SHP77 (cell line): ENCODE results near the gene THSD7B.
"Not testable (repeated sequence)": the region's sequence is repeated elsewhere in the genome, so short reads cannot be mapped to it uniquely, and the experiment has no call there.

Source experiments
- DNase-seq, 2 experiments: peaks; one replicate each; lab custom pipeline; 2025; lab: John Stamatoyannopoulos, UW

The THSD7B gene

DNA sequence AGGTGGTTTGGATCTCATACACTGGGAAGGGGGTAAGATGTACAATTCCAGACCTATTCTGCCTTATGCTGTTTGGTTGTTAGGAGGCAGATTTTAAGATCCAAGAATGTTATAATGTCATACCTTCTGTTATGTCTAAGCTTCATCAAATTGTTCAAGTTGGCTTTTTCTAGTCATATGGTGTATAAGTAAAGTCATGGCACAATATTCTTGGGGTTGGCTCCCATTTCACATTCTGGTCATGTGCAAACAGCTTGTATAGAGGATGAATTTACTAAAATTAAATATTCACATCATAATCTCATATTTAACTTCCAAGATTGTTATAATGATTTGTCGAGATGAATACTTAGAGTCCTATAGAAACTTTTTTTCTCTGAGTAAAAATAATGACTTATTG, 774.0 kb downstream of the THSD7B start:
- DNase-seq: no peak

GRCh38 chr2:137547842-137548241, 782.5 kb downstream of the THSD7B start:
- no peak for DNase-seq

GRCh38 chr2:137566387-137566786, 801.0 kb downstream of the THSD7B start:
- DNase-seq: no peak

- DNase-seq: no peak
These were observed 805.1 kb downstream of the THSD7B start for GRCh38 chr2:137570484-137570883.

DNA sequence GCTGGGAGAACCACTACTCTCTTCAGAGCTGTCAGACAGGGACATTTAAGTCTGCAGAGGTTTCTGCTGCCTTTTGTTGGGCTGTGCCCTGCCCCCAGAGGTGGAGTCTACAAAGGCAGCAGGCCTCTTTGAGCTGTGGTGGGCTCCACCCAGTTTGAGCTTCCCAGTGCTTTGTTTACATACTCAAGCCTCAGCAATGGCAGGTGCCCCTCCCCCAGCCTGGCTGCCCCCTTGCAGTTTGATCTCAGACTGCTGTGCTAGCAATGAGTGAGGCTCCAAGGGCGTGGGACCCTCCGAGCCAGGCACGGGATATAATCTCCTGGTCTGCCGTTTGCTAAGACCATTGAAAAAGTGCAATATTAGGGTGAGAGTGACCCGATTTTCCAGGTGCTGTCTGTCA, 822.5 kb downstream of the THSD7B start:
- DNase-seq: not testable (repeated sequence)

GRCh38 chr2:137588578-137588977, 823.2 kb downstream of the THSD7B start:
- not testable (repeated sequence) for DNase-seq

- DNase-seq: no peak
These were observed 824.8 kb downstream of the THSD7B start for GRCh38 chr2:137590102-137590501.

- DNase-seq: no peak
These were observed 842.5 kb downstream of the THSD7B start for GRCh38 chr2:137607722-137608318.

GRCh38 chr2:137638932-137639331, 873.6 kb downstream of the THSD7B start:
- DNase-seq: no peak

DNA sequence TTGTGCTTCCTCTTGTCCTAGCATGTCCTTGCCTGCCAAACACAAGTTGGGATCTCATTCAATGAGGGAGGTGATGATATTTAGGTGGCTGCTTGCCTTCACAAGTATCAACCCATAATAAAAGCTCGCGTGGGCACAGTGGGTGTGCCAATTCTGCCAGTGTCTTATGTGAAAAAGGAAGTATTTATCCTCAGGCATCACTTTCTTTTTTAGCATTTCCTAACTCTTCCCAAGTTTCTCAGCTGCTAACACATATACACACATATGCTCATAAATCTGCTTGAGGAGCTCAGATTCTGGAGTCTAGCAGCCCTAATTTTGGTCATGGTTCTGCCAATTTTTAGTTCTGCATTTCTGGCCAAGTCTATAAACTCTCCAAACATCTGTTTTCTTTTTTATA, 879.4 kb downstream of the THSD7B start:
- DNase-seq: no peak

- no peak for DNase-seq
These were observed 888.7 kb downstream of the THSD7B start for GRCh38 chr2:137654046-137654445.

GRCh38 chr2:137655814-137656213, 890.5 kb downstream of the THSD7B start:
- no peak for DNase-seq

GRCh38 chr2:137658433-137658832, 893.1 kb downstream of the THSD7B start:
- DNase-seq: no peak

GRCh38 chr2:137659616-137660015, 894.3 kb downstream of the THSD7B start:
- peak; percentile 16 to 46 for DNase-seq

- no peak for DNase-seq
These were observed 904.8 kb downstream of the THSD7B start for GRCh38 chr2:137670111-137670510.

GRCh38 chr2:137672989-137673552, 907.7 kb downstream of the THSD7B start:
- no peak for DNase-seq

DNA sequence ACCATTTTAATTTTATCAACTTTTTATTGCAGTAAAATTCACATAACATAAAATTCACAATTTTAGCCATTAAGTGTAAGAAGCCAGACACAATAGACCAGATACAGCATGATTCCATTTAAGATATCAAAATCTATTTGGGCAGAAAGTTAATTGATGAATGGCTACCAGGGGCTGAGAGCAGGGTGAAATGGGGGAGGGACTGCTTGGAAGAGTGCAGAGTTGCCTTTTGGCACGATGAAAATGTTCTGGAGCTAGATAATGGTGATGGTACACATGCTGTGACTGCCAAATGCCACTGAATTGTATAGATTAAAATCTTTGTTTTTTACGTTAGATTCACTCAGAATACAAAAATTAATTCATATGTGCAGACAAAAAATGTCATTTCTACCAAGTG, 909.6 kb downstream of the THSD7B start:
- DNase-seq: no peak

DNA sequence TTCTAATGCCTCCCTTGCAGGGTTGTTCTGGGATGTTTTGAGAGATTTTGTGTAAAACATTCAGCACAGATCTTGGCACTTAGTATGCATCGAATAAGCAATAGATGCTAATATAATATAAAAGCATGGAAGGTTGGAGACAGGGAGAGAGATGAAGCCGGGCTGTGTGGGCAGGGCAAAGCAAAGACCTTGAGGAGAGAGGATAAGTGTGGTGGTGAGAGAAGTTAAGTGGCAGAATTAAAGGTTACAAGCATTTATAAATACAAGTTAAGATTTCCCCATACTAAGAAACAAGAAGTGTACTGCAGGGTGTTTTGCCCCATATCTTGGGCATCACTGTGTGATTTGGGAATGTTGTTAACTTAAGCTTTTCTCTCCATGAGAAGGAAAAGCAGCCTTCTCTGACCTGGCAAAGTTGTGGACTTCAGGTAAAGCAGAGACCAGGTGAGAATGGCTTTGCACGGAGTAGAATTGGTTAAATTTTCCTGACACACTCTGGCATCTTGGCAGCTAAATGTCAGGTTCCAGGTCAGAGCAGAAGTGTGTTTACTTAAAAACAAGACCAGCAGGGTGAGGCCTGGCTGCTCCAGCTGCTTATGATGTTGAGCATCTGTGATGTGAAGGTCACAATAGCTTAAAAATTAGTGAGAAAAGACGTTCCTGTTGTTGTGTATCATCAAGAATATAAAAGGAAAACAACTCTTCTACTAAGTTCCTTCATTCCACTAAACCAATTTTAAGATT, 910.4 kb downstream of the THSD7B start:
- no peak for DNase-seq

DNA sequence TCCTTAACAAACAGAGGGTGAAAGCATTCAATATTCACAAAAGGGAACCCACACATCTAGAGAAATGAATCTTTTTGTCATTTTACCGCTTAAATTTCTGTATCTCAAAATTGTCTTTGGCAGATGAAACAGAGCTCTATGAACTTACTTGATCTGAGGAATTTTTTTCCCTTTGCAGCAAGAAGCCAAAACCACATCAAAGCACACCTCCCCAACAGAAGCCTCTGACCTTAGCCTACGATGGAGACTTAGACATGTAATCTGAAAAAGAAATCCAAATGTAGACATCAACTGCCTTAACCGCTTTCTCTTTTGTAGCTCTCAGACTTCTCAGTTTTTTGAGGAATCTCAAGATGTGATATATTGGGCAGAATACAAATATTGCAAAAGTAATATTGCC, 911.0 kb downstream of the THSD7B start:
- DNase-seq: no peak

DNA sequence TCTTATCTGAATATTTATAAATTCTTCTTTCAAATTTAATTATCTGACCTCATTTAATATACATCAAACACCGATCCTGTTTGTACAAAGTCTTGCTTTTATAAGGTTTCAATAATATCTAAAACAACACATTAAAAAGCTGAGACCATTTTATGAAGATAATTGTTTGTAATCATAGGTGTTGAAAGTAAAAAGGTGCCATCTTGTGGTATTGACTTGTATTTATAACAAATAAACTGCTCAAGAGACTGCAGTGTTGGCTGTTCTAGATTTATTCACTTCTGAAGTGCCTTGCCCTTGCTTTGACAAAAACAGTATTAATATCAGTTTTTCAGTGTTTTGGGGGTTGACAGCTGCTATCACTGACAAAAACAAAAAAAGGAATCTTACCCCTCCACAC, 912.1 kb downstream of the THSD7B start:
- no peak for DNase-seq

DNA sequence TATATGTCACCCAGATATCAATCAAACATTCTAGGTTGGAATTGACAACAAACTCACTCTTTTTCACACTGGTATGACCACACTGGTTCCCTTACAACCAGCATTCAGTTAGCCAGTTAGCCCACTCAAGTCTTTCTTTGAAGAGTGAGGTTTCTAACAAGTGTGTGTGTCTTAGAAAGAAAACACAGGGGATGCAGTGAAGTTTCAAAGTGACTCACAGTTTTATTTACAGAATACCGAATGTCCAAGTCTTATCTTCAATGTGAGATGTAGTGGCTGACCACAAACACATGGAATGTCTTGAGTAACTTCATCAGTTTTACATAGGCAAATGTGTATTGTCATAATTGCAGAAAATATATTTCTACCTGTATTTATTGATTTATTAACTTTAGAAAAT, 924.2 kb downstream of the THSD7B start:
- no peak for DNase-seq

- no peak for DNase-seq
These were observed 928.2 kb downstream of the THSD7B start for GRCh38 chr2:137693534-137693933.

DNA sequence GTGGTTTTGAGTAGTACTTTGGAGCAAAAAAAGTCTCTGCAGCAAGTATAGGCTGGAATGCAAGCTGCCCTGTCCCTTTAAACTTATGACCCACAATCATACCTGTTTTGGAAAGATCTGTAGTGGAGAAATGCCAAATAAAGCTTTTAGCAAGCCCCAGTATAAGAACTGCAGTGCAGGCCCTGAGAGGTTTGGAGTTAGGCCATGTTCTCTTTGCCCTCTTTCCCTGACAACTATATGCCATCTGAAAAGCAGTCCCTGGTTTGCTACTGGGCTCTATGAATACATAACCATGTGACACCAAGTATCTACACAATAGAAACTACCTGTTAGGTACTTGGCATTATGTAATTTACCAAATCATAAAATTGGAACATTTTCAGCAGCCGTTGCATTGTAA, 931.6 kb downstream of the THSD7B start:
- DNase-seq: no peak

DNA sequence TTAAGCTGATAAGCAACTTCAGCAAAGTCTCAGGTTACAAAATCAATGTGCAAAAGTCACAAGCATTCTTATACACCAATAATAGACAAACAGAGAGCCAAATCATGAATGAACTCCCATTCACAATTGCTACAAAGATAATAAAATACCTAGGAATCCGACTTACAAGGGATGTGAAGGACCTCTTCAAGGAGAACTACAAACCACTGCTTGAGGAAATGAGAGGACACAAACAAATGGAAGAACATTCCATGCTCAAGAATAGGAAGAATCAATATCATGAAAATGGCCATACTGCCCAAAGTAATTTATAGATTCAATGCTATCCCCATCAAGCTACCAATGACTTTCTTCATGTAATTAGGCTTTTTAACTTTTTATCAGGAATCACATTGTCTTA, 934.9 kb downstream of the THSD7B start:
- DNase-seq: not testable (repeated sequence)
